Fibroblast of lung (primary cell): ENCODE measurements around the gene CHSY1. TPM values are rescaled to one million over a fixed set of nuclear protein-coding genes. Genes with fewer than 3 reads are reported as not detected.

Source experiments
- DNase-seq, 2 donors: peaks; one replicate each; pipeline versions ENCODE4 v3.0.0 to v3.0.0-alpha.2; 2010; ENCODE audit warnings: low read depth in 2 of 2
- H2AFZ ChIP-seq: 2 replicates; pipeline ENCODE4 v1.5.1; 2012; ENCODE audit warnings: low read length, control low read depth, inconsistent platforms
- H3K27ac ChIP-seq: 2 replicates; pipeline ENCODE4 v1.5.1; 2011; ENCODE audit warnings: low read length, control low read depth; ENCODE audit not compliant: insufficient read depth
- H3K27me3 ChIP-seq: 2 replicates; pipeline ENCODE4 v1.5.1; 2011; ENCODE audit warnings: mild to moderate bottlenecking, low read length; ENCODE audit not compliant: control insufficient read depth, insufficient read depth
- H3K36me3 ChIP-seq: 2 replicates; pipeline ENCODE4 v1.5.1; 2011; ENCODE audit warnings: low read length; ENCODE audit not compliant: control insufficient read depth, insufficient read depth
- H3K4me1 ChIP-seq: 2 replicates; pipeline ENCODE4 v1.5.1; 2011; ENCODE audit warnings: low read length; ENCODE audit not compliant: control insufficient read depth, insufficient read depth; ENCODE audit errors: extremely low read depth
- H3K4me2 ChIP-seq: 2 replicates; pipeline ENCODE4 v1.5.1; 2011; ENCODE audit warnings: low read length, control low read depth; ENCODE audit not compliant: insufficient read depth; ENCODE audit errors: extremely low read depth
- H3K4me3 ChIP-seq, 4 experiments: fragments of 200-600 bp in 1 of 4; sonication (generic) in 1 of 4; replicated peaks in 1 of 4; 2 replicates each; pipeline ENCODE4 v1.5.1; 2011 to 2016; ENCODE audit warnings: low read length in 4 of 4, low read depth in 3 of 4, mild to moderate bottlenecking in 3 of 4, control low read depth in 2 of 4, inconsistent platforms in 1 of 4, mixed read lengths in 1 of 4; ENCODE audit not compliant: insufficient read depth in 1 of 4; ENCODE audit errors: control extremely low read depth in 1 of 4
- H3K79me2 ChIP-seq: 2 replicates; pipeline ENCODE4 v1.5.1; 2012; ENCODE audit warnings: mild to moderate bottlenecking, low read length, inconsistent platforms; ENCODE audit not compliant: control insufficient read depth, insufficient read depth
- H3K9ac ChIP-seq: 2 replicates; pipeline ENCODE4 v1.5.1; 2011; ENCODE audit warnings: mild to moderate bottlenecking, low read length, control low read depth; ENCODE audit not compliant: insufficient read depth
- H3K9me3 ChIP-seq: 2 replicates; pipeline ENCODE4 v1.5.1; 2012; ENCODE audit warnings: low read depth, low read length; ENCODE audit not compliant: control insufficient read depth, insufficient read depth
- H4K20me1 ChIP-seq: 2 replicates; pipeline ENCODE4 v1.5.1; 2011; ENCODE audit warnings: low read length; ENCODE audit not compliant: control insufficient read depth, insufficient read depth; ENCODE audit errors: extremely low read depth
- EZH2 ChIP-seq: IDR thresholded peaks from 2 replicates; pipeline ENCODE4 v1.5.1; 2012; ENCODE audit warnings: low read length, control low read depth, mild to moderate bottlenecking; ENCODE audit errors: missing control alignments
- polyA plus RNA-seq, 2 donors: library from polyadenylated mRNA; depleted of rRNA in 1 of 2; stranded (reverse) in 1 of 2; unstranded in 1 of 2; fragments of >200 nt; gene quantifications; 2 replicates each; pipeline ENCODE4 v1.2.1, GENCODE V29; 2011 to 2012; ENCODE audit warnings: missing spikeins in 1 of 2
- total RNA-seq: library from RNA; depleted of rRNA; stranded (reverse); fragments of >200 nt; gene quantifications from 2 replicates; pipeline ENCODE4 v1.2.1, GENCODE V29; 2014
- TF ChIP-seq, protein P1 (sequence below), 2 donors: IDR thresholded peaks in 1 of 2; conservative IDR thresholded peaks in 1 of 2; 1 replicate in 1 of 2; 2 replicates in 1 of 2; pipeline ENCODE4 v1.5.1; 2011 to 2012; ENCODE audit warnings: low read length in 2 of 2, control low read depth in 1 of 2, inconsistent platforms in 1 of 2, low read depth in 1 of 2, mild to moderate bottlenecking in 1 of 2

Gene CHSY1
- total and polyA plus RNA-seq, 2 donors (not counting 1 experiment from before 2014, with no cell fraction given): 28.6 to 57.0 TPM

DNA sequence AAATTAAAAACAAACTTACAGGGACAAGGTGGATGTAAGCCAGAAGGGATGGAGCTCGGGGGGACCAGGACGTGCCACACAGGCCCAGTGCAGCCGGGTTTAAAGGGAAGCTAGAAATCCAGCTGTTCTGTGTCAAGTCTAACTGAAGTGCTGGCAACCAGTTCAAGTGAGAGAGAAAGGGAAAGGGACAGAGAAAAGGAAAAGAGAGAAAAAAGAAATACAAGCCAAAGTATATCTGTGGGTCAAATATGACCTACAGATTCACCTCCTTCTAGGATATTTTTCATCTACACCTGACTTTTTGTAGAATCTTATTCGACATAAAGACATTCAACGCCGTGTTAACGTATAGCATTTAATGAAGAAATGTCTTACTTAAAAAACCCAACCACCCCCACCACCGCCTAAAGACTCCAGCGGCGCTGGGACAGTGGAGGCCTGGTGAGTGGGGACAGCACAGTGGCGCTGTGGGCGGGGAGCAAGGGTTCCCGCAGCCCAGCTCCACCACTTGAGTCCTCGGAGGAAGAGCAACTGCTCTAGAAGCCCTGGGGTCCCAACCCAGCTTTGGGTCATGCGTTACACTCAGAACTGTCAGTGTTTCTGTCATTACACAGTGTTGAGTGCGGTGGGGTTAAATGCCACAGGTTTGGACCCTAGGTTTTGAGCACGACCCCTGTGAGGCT is 62.3 kb downstream of the CHSY1 start:
- H2AFZ ChIP-seq: no peak overlapping the region
- H3K9ac ChIP-seq: peak overlapping the region; percentile 94
- peaks cover 41% of the 10 kb centered on the region for H3K4me1 ChIP-seq

DNA sequence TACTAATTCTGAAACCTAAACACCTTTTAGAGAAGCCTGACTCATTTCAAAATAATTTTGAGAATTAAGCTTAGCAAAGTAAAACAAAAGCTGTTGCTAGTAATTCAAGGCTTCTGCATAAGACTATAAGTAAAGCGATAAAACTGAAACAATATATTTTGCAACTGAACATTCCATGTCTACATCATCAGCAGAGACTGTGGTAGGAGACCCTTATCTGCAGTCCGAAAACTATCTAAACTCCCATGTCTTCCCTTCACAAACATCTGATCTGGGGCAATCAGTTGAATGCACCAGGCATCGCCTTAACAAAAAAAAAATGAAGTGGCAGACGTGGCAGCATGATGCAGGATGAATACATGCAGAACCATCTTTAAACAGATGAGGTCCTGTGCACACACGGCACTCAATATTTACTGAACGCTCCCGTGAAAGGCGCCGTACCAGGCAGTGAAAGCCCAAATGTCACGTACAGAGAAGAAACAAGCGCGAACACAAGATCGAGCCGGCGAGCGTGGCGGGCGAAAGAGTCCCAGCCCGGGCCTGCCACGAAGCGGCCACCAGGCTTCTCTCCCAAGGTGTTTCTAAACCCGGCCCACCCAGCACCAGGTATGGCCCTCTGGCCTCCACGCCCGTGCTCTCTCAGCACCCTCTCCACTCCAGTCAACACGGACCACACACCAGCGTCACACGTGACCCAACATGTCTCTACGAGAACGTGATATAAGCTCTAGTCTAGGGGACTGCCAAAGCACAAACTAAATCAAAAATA is 63.0 kb downstream of the CHSY1 start:
- Histone ChIP-seq H3K9me3 (no peaks in the 10 kb centered on the region), H4K20me1 (no peaks in the 10 kb centered on the region), H3K4me2 (peak overlapping the region; percentile 95), H3K4me3 (peak overlapping the region; percentile 39 to 57 (median 45)), H3K79me2 (peaks cover 91% of the 10 kb centered on the region), H3K27ac (peak overlapping the region; percentile 98), H2AFZ (no peak overlapping the region), H3K9ac (peak overlapping the region; percentile 94), H3K36me3 (no peaks in the 10 kb centered on the region), H3K4me1 (peaks cover 38% of the 10 kb centered on the region), H3K27me3 (no peaks in the 10 kb centered on the region)
- no peak for TF ChIP-seq EZH2
- TF ChIP-seq, protein P1, sequence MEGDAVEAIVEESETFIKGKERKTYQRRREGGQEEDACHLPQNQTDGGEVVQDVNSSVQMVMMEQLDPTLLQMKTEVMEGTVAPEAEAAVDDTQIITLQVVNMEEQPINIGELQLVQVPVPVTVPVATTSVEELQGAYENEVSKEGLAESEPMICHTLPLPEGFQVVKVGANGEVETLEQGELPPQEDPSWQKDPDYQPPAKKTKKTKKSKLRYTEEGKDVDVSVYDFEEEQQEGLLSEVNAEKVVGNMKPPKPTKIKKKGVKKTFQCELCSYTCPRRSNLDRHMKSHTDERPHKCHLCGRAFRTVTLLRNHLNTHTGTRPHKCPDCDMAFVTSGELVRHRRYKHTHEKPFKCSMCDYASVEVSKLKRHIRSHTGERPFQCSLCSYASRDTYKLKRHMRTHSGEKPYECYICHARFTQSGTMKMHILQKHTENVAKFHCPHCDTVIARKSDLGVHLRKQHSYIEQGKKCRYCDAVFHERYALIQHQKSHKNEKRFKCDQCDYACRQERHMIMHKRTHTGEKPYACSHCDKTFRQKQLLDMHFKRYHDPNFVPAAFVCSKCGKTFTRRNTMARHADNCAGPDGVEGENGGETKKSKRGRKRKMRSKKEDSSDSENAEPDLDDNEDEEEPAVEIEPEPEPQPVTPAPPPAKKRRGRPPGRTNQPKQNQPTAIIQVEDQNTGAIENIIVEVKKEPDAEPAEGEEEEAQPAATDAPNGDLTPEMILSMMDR (conservative IDR thresholded peaks at IDR 0.05 in 1 of 2, IDR thresholded peaks at IDR 0.05 in 1 of 2; ENCODE audit: low read depth in 1 of 2, low read length in 2 of 2): no peak
- DNase-seq: peak; percentile 82 to 92

More for the DNA sequence above, 62.3 kb downstream of the CHSY1 start:
- TF ChIP-seq, protein P1 (conservative IDR thresholded peaks at IDR 0.05 in 1 of 2, IDR thresholded peaks at IDR 0.05 in 1 of 2; ENCODE audit: low read depth in 1 of 2, low read length in 2 of 2): no peak
- TF ChIP-seq EZH2: no peak
- Histone ChIP-seq H3K79me2 (peaks cover 93% of the 10 kb centered on the region), H3K36me3 (no peaks in the 10 kb centered on the region), H3K27me3 (no peaks in the 10 kb centered on the region), H3K4me2 (peak overlapping the region; percentile 95), H3K9me3 (no peaks in the 10 kb centered on the region), H4K20me1 (no peaks in the 10 kb centered on the region), H3K4me3 (peak overlapping the region; percentile 39 to 57 (median 45)), H3K27ac (peak overlapping the region; percentile 98)
- peak in 1 of 2 donors; percentile 78 for DNase-seq
